H1 (cell line): ENCODE data around the gene DNAH8. TPM values are rescaled to one million over a fixed set of nuclear protein-coding genes. Genes with fewer than 3 reads are reported as not detected.

Source experiments
- CTCF ChIA-PET: fragments of 300-600 bp; sonication (Branson Sonifier 250); formaldehyde crosslinking; loops from one replicate; lab custom pipeline; 2021; ENCODE audit not compliant: partially characterized antibody; lab: Charles Lee
- POLR2A ChIA-PET: fragments of 300-600 bp; sonication (Branson Sonifier 250); formaldehyde crosslinking; loops from one replicate; lab custom pipeline; 2021; ENCODE audit warnings: inconsistent platforms; ENCODE audit not compliant: partially characterized antibody; lab: Charles Lee
- DNase-seq, 2 experiments: peaks; one replicate each; pipeline versions ENCODE4 v3.0.0 to v3.0.0-alpha.2; 2010 to 2022; ENCODE audit warnings: low spot score in 2 of 2, low read depth in 1 of 2, mixed read lengths in 1 of 2
- FAIRE-seq: peaks from 2 replicates; lab custom pipeline; 2011; peaks lifted over from hg19 to GRCh38; lab: Jason Lieb, UNC
- H2AFZ ChIP-seq: 2 replicates; pipeline ENCODE4 v1.8.1; 2012; ENCODE audit warnings: low read length, inconsistent platforms
- H2AK5ac ChIP-seq: 2 replicates; pipeline ENCODE4 v1.6.1; 2013; ENCODE audit warnings: low read depth, low read length
- H2BK120ac ChIP-seq: replicated peaks from 2 replicates; pipeline ENCODE3; 2013; ENCODE audit warnings: low read depth, low read length, inconsistent platforms
- H2BK12ac ChIP-seq: 2 replicates; pipeline ENCODE4 v1.6.1; 2013; ENCODE audit warnings: low read depth, low read length
- H2BK15ac ChIP-seq: 2 replicates; pipeline ENCODE4 v1.6.1; 2013; ENCODE audit warnings: low read length
- H2BK20ac ChIP-seq: 2 replicates; pipeline ENCODE4 v1.6.1; 2013; ENCODE audit warnings: low read length
- H2BK5ac ChIP-seq: 2 replicates; pipeline ENCODE4 v1.6.1; 2013; ENCODE audit warnings: low read depth, low read length
- H3K14ac ChIP-seq: 2 replicates; pipeline ENCODE4 v1.6.1; 2013; ENCODE audit warnings: inconsistent platforms; ENCODE audit not compliant: insufficient read length
- H3K18ac ChIP-seq: 2 replicates; pipeline ENCODE4 v1.6.1; 2013; ENCODE audit warnings: low read length; ENCODE audit errors: extremely low read depth
- H3K23ac ChIP-seq: 2 replicates; pipeline ENCODE4 v1.6.1; 2013; ENCODE audit warnings: inconsistent platforms; ENCODE audit not compliant: insufficient read length
- H3K23me2 ChIP-seq: 2 replicates; pipeline ENCODE4 v1.6.1; 2013; ENCODE audit warnings: low read depth, low read length
- H3K27ac ChIP-seq: 2 replicates; pipeline ENCODE4 v1.6.1; 2011; ENCODE audit warnings: low read depth, low read length, inconsistent platforms
- H3K27me3 ChIP-seq, 4 experiments: replicated peaks in 1 of 4; 1 replicate in 1 of 4; 2 replicates in 3 of 4; pipeline versions ENCODE4 v1.6.1 to v1.8.1; 2011 to 2013; ENCODE audit warnings: low read length in 3 of 4, mild to moderate bottlenecking in 3 of 4, inconsistent platforms in 2 of 4, mixed read lengths in 2 of 4, moderate library complexity in 1 of 4; ENCODE audit not compliant: control insufficient read depth in 3 of 4, insufficient read depth in 3 of 4; ENCODE audit errors: extremely low read depth in 1 of 4
- H3K36me3 ChIP-seq, 4 experiments: 2 replicates each; pipeline versions ENCODE4 v1.6.1 to v1.8.1; 2011 to 2013; ENCODE audit warnings: mild to moderate bottlenecking in 4 of 4, low read length in 3 of 4, moderate library complexity in 2 of 4, control low read depth in 1 of 4, inconsistent platforms in 1 of 4; ENCODE audit not compliant: insufficient read depth in 4 of 4, control insufficient read depth in 2 of 4
- H3K4ac ChIP-seq: replicated peaks from 2 replicates; pipeline ENCODE3; 2013; ENCODE audit warnings: low read length, low read depth, mixed read lengths, inconsistent platforms; ENCODE audit not compliant: insufficient read length
- H3K4me1 ChIP-seq, 4 experiments: replicated peaks in 1 of 4; 1 replicate in 1 of 4; 2 replicates in 3 of 4; pipeline versions ENCODE4 v1.6.1 to v1.8.1; 2011 to 2013; ENCODE audit warnings: low read length in 3 of 4, inconsistent platforms in 2 of 4, mixed read lengths in 1 of 4; ENCODE audit not compliant: insufficient read depth in 4 of 4, control insufficient read depth in 3 of 4
- H3K4me2 ChIP-seq, 2 experiments: 2 replicates each; pipeline versions ENCODE4 v1.6.1 to v1.8.1; 2011 to 2013; ENCODE audit warnings: low read depth in 2 of 2, low read length in 2 of 2, control low read depth in 1 of 2, inconsistent platforms in 1 of 2, mild to moderate bottlenecking in 1 of 2; ENCODE audit not compliant: insufficient read depth in 1 of 2
- H3K4me3 ChIP-seq, 4 experiments: fragments of 200-600, 300-600 bp in 1 of 4; sonication (generic), shearing (Covaris generic), sonication (Bioruptor Twin) in 1 of 4; 2 replicates each; pipeline versions ENCODE4 v1.5.1 to v1.8.1; 2011 to 2016; ENCODE audit warnings: low read length in 4 of 4, low read depth in 3 of 4, control low read depth in 2 of 4, inconsistent platforms in 2 of 4, mild to moderate bottlenecking in 2 of 4, mixed read lengths in 1 of 4, moderate library complexity in 1 of 4; ENCODE audit not compliant: insufficient read depth in 2 of 4; ENCODE audit errors: extremely low read depth in 1 of 4
- H3K56ac ChIP-seq: replicated peaks from 2 replicates; pipeline ENCODE3; 2013; ENCODE audit warnings: low read depth, mild to moderate bottlenecking, mixed read lengths, low read length, inconsistent platforms; ENCODE audit not compliant: insufficient read length
- H3K79me1 ChIP-seq: 2 replicates; pipeline ENCODE4 v1.6.1; 2013; ENCODE audit warnings: low read depth, low read length, control low read depth
- H3K79me2 ChIP-seq, 2 experiments: 2 replicates each; pipeline versions ENCODE4 v1.6.1 to v1.8.1; 2012 to 2013; ENCODE audit warnings: low read length in 2 of 2, mild to moderate bottlenecking in 2 of 2, inconsistent platforms in 1 of 2; ENCODE audit not compliant: insufficient read depth in 2 of 2, control insufficient read depth in 1 of 2
- H3K9ac ChIP-seq, 4 experiments: replicated peaks in 1 of 4; 1 replicate in 1 of 4; 2 replicates in 3 of 4; pipeline versions ENCODE4 v1.6.1 to v1.8.1; 2011 to 2013; ENCODE audit warnings: low read depth in 3 of 4, low read length in 3 of 4, control low read depth in 2 of 4, mild to moderate bottlenecking in 2 of 4, moderate library complexity in 2 of 4, inconsistent platforms in 1 of 4; ENCODE audit errors: extremely low read depth in 1 of 4
- H3K9me3 ChIP-seq, 2 experiments: 2 replicates each; pipeline versions ENCODE4 v1.6.1 to v1.8.1; 2012 to 2013; ENCODE audit warnings: mild to moderate bottlenecking in 2 of 2, moderate library complexity in 2 of 2, control low read depth in 1 of 2, inconsistent platforms in 1 of 2, low read depth in 1 of 2, low read length in 1 of 2, mixed read lengths in 1 of 2; ENCODE audit not compliant: insufficient read depth in 2 of 2
- H4K20me1 ChIP-seq, 2 experiments: replicated peaks in 1 of 2; 2 replicates each; pipeline versions ENCODE3 to v1.8.1; 2011 to 2013; ENCODE audit warnings: inconsistent platforms in 2 of 2, low read length in 2 of 2, mild to moderate bottlenecking in 1 of 2; ENCODE audit not compliant: insufficient read depth in 2 of 2, control insufficient read depth in 1 of 2
- H4K5ac ChIP-seq: 2 replicates; pipeline ENCODE4 v1.6.1; 2013; ENCODE audit warnings: low read length, low read depth, mixed read lengths, inconsistent platforms; ENCODE audit not compliant: insufficient read length
- H4K8ac ChIP-seq: 2 replicates; pipeline ENCODE4 v1.8.0; 2013; ENCODE audit warnings: mild to moderate bottlenecking, moderate library complexity, low read length, inconsistent platforms; ENCODE audit not compliant: insufficient read depth; ENCODE audit errors: extremely low read depth
- H4K91ac ChIP-seq: replicated peaks from 2 replicates; pipeline ENCODE3; 2013; ENCODE audit warnings: low read length, mixed read lengths, inconsistent platforms; ENCODE audit not compliant: insufficient read length
- KDM4A ChIP-seq: IDR thresholded peaks from one replicate; pipeline ENCODE4 v1.7.1; 2012; ENCODE audit warnings: low read depth, mild to moderate bottlenecking, moderate library complexity, low read length, inconsistent platforms; ENCODE audit not compliant: severe bottlenecking
- RAD21 ChIP-seq, 2 experiments: IDR thresholded peaks in 1 of 2; conservative IDR thresholded peaks in 1 of 2; 2 replicates each; pipeline ENCODE4 v1.6.1; 2011; ENCODE audit warnings: low read depth in 2 of 2, low read length in 2 of 2, improper control_type of control experiment in 1 of 2, inconsistent platforms in 1 of 2, mild to moderate bottlenecking in 1 of 2, moderate library complexity in 1 of 2
- RXRA ChIP-seq: IDR thresholded peaks from 2 replicates; pipeline ENCODE4 v1.6.1; 2011; ENCODE audit warnings: low read depth, mild to moderate bottlenecking, low read length, moderate library complexity; ENCODE audit not compliant: insufficient read depth
- WGBS, 2 experiments: shearing (Covaris generic) in 1 of 2; methylation state at CpG; one replicate each; pipeline versions ENCODE4 v1.1.6 to v1.1.7; 2013 to 2015; ENCODE audit warnings: low lambda C conversion rate in 2 of 2, mixed read lengths in 2 of 2, inconsistent platforms in 1 of 2, low coverage in 1 of 2, missing lambda C conversion rate in 1 of 2; ENCODE audit not compliant: insufficient replicate concordance in 2 of 2, insufficient coverage in 1 of 2, insufficient read length in 1 of 2; ENCODE audit errors: extremely low coverage in 1 of 2, missing lambda C conversion rate in 1 of 2; 5-methylcytosine and 5-hydroxymethylcytosine counted together
- polyA plus RNA-seq, 7 experiments: library from polyadenylated mRNA; depleted of rRNA in 3 of 7; stranded (reverse) in 5 of 7; unstranded in 2 of 7; fragments of >200 nt in 5 of 7; fragments of 200-250 nt in 2 of 7; gene quantifications; 1 replicate in 5 of 7; 2 replicates in 1 of 7; 4 replicates in 1 of 7; pipeline versions ENCODE4 v1.2.1 to v1.2.3, GENCODE V29; 2011 to 2013; ENCODE audit warnings: missing spikeins in 2 of 7, mixed read lengths in 2 of 7
- total RNA-seq: library from RNA; stranded (reverse); fragmentation: NEBNext Ultra II Directional; extraction: Animal tissue kit (Norgen Biotek cat#: 25700); gene quantifications from 2 replicates; pipeline ENCODE4 v1.2.1, GENCODE V29; 2021

DNAH8 gene
- total and polyA plus RNA-seq, 2 of the 8 experiments (the other 6 are each of a cell fraction or from before 2014, with no cell fraction given) = under 0.01 TPM; not detected in 1

DNA sequence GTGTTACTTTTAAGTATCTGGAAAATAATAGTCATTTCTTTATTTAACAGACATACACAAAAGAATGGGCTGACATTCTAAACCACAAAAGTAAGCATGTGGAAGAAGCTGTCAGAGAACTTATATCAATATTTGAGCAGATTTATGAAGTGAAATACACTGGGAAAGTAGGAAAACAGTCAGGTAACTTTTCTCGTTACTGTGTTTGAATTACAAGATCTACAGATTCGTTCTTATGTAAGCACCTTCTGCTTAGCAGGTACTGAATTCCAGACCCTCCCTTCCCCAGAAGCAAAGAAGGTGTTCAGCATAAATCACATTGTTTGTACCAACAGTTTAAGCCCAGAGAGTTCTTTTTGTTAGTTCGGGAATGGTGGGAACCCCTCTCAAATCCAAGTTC is 88.0 kb downstream of the DNAH8 start:
- POLR2A ChIA-PET = no interaction called here
- H3K79me2 ChIP-seq = no peaks in the 10 kb centered on the region

More for the DNA sequence above, 88.0 kb downstream of the DNAH8 start:
- no peaks in the 10 kb centered on the region for H3K9me3 ChIP-seq
- H3K79me1 ChIP-seq = no peaks in the 10 kb centered on the region
- 90% methylated on average over 3 of the region's 3 CpGs; no CpG with 5 or more reads in 1 of the 2 experiments for WGBS, 2 experiments
- no peak overlapping the region for H4K91ac ChIP-seq
- H3K27ac ChIP-seq = no peak overlapping the region
- no peak overlapping the region for H4K5ac ChIP-seq
- H3K4me2 ChIP-seq = no peak overlapping the region
- no peaks in the 10 kb centered on the region for H3K27me3 ChIP-seq
- H3K14ac ChIP-seq = no peak overlapping the region
- no peak overlapping the region for H3K9ac ChIP-seq
- H3K56ac ChIP-seq = no peak overlapping the region
- no peak for TF ChIP-seq RXRA
- TF ChIP-seq RAD21 (IDR thresholded peaks at IDR 0.05 in 1 of 2, conservative IDR thresholded peaks at IDR 0.05 in 1 of 2; ENCODE audit: low read depth in 2 of 2, low read length in 2 of 2) = no peak
- TF ChIP-seq KDM4A = no peak
- H3K23me2 ChIP-seq = no peaks in the 10 kb centered on the region
- no peak overlapping the region for H2BK15ac ChIP-seq
- H2BK120ac ChIP-seq = no peak overlapping the region
- no peak overlapping the region for H2BK20ac ChIP-seq
- no peak overlapping the region for H4K8ac ChIP-seq
- no peak for FAIRE-seq
- H4K20me1 ChIP-seq = peaks cover 0 to 1% of the 10 kb centered on the region in 2 experiments
- H3K4me3 ChIP-seq = no peak overlapping the region
- CTCF ChIA-PET = interaction anchor here (0.6 kb wide), 1 partner anchor 8 kb away, joined by 4 read pairs; no protein-coding TSS in a partner anchor
- peaks cover 0 to 2% (median 0%) of the 10 kb centered on the region in 4 experiments; a peak in 1 of 7 replicates for H3K4me1 ChIP-seq
- H2BK12ac ChIP-seq = no peak overlapping the region
- DNase-seq = no peak
- no peak overlapping the region for H3K18ac ChIP-seq
- no peak overlapping the region for H3K4ac ChIP-seq
- H3K23ac ChIP-seq = no peak overlapping the region
- H2AFZ ChIP-seq = 0 out of 2 replicates have a peak overlapping the region, but pooled peaks have one; percentile 68
- no peak overlapping the region for H2BK5ac ChIP-seq
- H3K36me3 ChIP-seq = no peaks in the 10 kb centered on the region
- H2AK5ac ChIP-seq = no peak overlapping the region
